Gastrocnemius medialis (tissue), 4 donors: ENCODE results near the gene DYNLT4. TPM values are rescaled to one million over a fixed set of nuclear protein-coding genes. Genes with fewer than 3 reads are reported as not detected.
A peak's percentile ranks its signal among the peaks of the same experiment; 100 is the strongest.

Source experiments
- ATAC-seq, 2 donors: fragments of 150-250 bp; one replicate each; pipeline ENCODE4 v1.9.1; 2016
- DNase-seq, 2 donors: peaks; one replicate each; pipeline ENCODE4 v3.0.0-alpha.2; 2019
- H3K27ac ChIP-seq, 4 donors: fragments of 200-600 bp; sonication (generic); 1 replicate in 1 of 4; 2 replicates in 3 of 4; pipeline ENCODE4 v1.5.1; 2016 to 2018; ENCODE audit warnings: mild to moderate bottlenecking in 2 of 4, moderate library complexity in 1 of 4
- H3K27me3 ChIP-seq, 3 donors: fragments of 200-600 bp; sonication (generic) in 2 of 3; 1 replicate in 1 of 3; 2 replicates in 2 of 3; pipeline versions ENCODE4 v1.5.1 to v1.6.0; 2016 to 2019; ENCODE audit warnings: mild to moderate bottlenecking in 1 of 3, moderate library complexity in 1 of 3
- H3K36me3 ChIP-seq, 2 donors: fragments of 200-600 bp; sonication (generic) in 1 of 2; one replicate each; pipeline ENCODE4 v1.5.1; 2017 to 2018
- H3K4me1 ChIP-seq, 2 donors: fragments of 200-600 bp; sonication (generic) in 1 of 2; one replicate each; pipeline ENCODE4 v1.5.1; 2016 to 2017; ENCODE audit warnings: mild to moderate bottlenecking in 2 of 2
- H3K4me3 ChIP-seq, 4 donors: fragments of 200-600 bp; sonication (generic) in 3 of 4; 1 replicate in 1 of 4; 2 replicates in 3 of 4; pipeline ENCODE4 v1.5.1; 2016 to 2019; ENCODE audit warnings: mild to moderate bottlenecking in 2 of 4
- H3K9me3 ChIP-seq, 3 donors: fragments of 200-600 bp; sonication (generic) in 2 of 3; 1 replicate in 1 of 3; 2 replicates in 2 of 3; pipeline ENCODE4 v1.5.1; 2016 to 2019
- CTCF ChIP-seq, 5 experiments: fragments of 450-650 bp in 3 of 5; fragments of 200-600 bp in 2 of 5; sonication (generic) in 2 of 5; IDR thresholded peaks in 4 of 5; conservative IDR thresholded peaks in 1 of 5; 1 replicate in 4 of 5; 2 replicates in 1 of 5; pipeline ENCODE4 v1.5.1; 2016 to 2019; ENCODE audit warnings: antibody characterized with exemption in 5 of 5, mild to moderate bottlenecking in 3 of 5, moderate library complexity in 3 of 5
- POLR2A ChIP-seq, 2 donors: fragments of 450-650 bp; IDR thresholded peaks; one replicate each; pipeline ENCODE4 v1.6.1; 2017; ENCODE audit warnings: antibody characterized with exemption in 2 of 2, mild to moderate bottlenecking in 2 of 2, moderate library complexity in 2 of 2
- in situ Hi-C, 4 donors: fragments of 200-750 bp; cut with MboI; loops; one replicate each; pipeline versions ENCODE4 v1.15.0 to v1.8.0; 2017; ENCODE audit warnings: low sequenced_read_pairs in 4 of 4
- intact Hi-C: fragments of 100-400 bp; cut with DNase I; formaldehyde crosslinking; loops from one replicate; pipeline ENCODE4 v1.15.1; 2023; ENCODE audit warnings: low total_unique reads
- total RNA-seq, 4 donors: library from RNA; depleted of rRNA; stranded (reverse); fragments of >200 nt; gene quantifications; one replicate each; pipeline versions ENCODE4 v1.1.0 to v1.2.3, GENCODE V29; 2016

The DYNLT4 gene
- total RNA-seq, 4 donors from 2014 or later = not detected

- no peak overlapping the region for H3K27ac ChIP-seq
- TF ChIP-seq POLR2A (IDR thresholded peaks at IDR 0.05) = no peak
- no peak for DNase-seq
- in situ Hi-C loops (no loop called here), intact Hi-C loops (no loop called here)
- H3K27me3 ChIP-seq = no peaks in the 10 kb centered on the region
- ATAC-seq = no peak
- H3K4me1 ChIP-seq = no peaks in the 10 kb centered on the region
- H3K4me3 ChIP-seq = no peak overlapping the region
- H3K9me3 ChIP-seq = no peaks in the 10 kb centered on the region
- peaks cover 0 to 27% of the 10 kb centered on the region in 2 donors for H3K36me3 ChIP-seq
Measured at GRCh38 chr1:44851308-44851707, 44.2 kb upstream of the DYNLT4 start.

- in situ Hi-C loops (no loop called here), intact Hi-C loops (loop anchor here (10.0 kb wide), 1 partner anchor 135 kb away; the partner anchor contains the start of gene EIF2B3)
- Histone ChIP-seq H3K4me1 (no peaks in the 10 kb centered on the region), H3K4me3 (no peak overlapping the region), H3K36me3 (peaks cover 0 to 10% of the 10 kb centered on the region in 2 donors), H3K9me3 (no peaks in the 10 kb centered on the region), H3K27me3 (no peaks in the 10 kb centered on the region), H3K27ac (no peak overlapping the region)
- no peak for TF ChIP-seq CTCF (IDR thresholded peaks at IDR 0.05 in 4 of 5, conservative IDR thresholded peaks at IDR 0.05 in 1 of 5)
- no peak for TF ChIP-seq POLR2A (IDR thresholded peaks at IDR 0.05)
- DNase-seq (no peak), ATAC-seq (no peak)
Measured at GRCh38 chr1:44849575-44850132, 42.5 kb upstream of the DYNLT4 start.

- H3K4me1 ChIP-seq = no peaks in the 10 kb centered on the region
- DNase-seq = no peak
- intact Hi-C loops (loop anchor here (10.0 kb wide), 1 partner anchor 136 kb away; the partner anchor contains the start of gene EIF2B3), in situ Hi-C loops (no loop called here)
- peaks cover 0 to 9% of the 10 kb centered on the region in 2 donors for H3K36me3 ChIP-seq
- no peak for TF ChIP-seq POLR2A (IDR thresholded peaks at IDR 0.05)
- no peak for TF ChIP-seq CTCF (IDR thresholded peaks at IDR 0.05 in 4 of 5, conservative IDR thresholded peaks at IDR 0.05 in 1 of 5)
- no peak overlapping the region for H3K27ac ChIP-seq
- no peaks in the 10 kb centered on the region for H3K27me3 ChIP-seq
- H3K9me3 ChIP-seq = no peaks in the 10 kb centered on the region
- no peak overlapping the region for H3K4me3 ChIP-seq
- ATAC-seq = peak in 1 of 2 donors; percentile 8
Measured at GRCh38 chr1:44848456-44849181, 41.5 kb upstream of the DYNLT4 start.

GRCh38 chr1:44847845-44848244, 40.7 kb upstream of the DYNLT4 start:
- DNase-seq (no peak), ATAC-seq (no peak)
- H3K4me1 ChIP-seq = peaks cover 1 to 2% of the 10 kb centered on the region in 2 donors
- no peak for TF ChIP-seq CTCF (IDR thresholded peaks at IDR 0.05 in 4 of 5, conservative IDR thresholded peaks at IDR 0.05 in 1 of 5)
- no peaks in the 10 kb centered on the region for H3K27me3 ChIP-seq
- H3K4me3 ChIP-seq = no peak overlapping the region
- peaks cover 0 to 9% of the 10 kb centered on the region in 2 donors for H3K36me3 ChIP-seq
- in situ Hi-C loops (no loop called here), intact Hi-C loops (loop anchor here (10.0 kb wide), 1 partner anchor 137 kb away; the partner anchor contains the start of gene EIF2B3)
- H3K27ac ChIP-seq = no peak overlapping the region
- no peaks in the 10 kb centered on the region for H3K9me3 ChIP-seq

- in situ Hi-C loops (no loop called here), intact Hi-C loops (loop anchor here (10.0 kb wide), 1 partner anchor 138 kb away; the partner anchor contains the start of gene EIF2B3)
- H3K4me1 ChIP-seq = peaks cover 3 to 7% of the 10 kb centered on the region in 2 donors
- H3K27me3 ChIP-seq = no peaks in the 10 kb centered on the region
- H3K4me3 ChIP-seq = no peak overlapping the region
- peaks cover 0 to 9% of the 10 kb centered on the region in 2 donors for H3K36me3 ChIP-seq
- ATAC-seq (no peak), DNase-seq (no peak)
- H3K9me3 ChIP-seq = no peaks in the 10 kb centered on the region
- no peak overlapping the region for H3K27ac ChIP-seq
- no peak for TF ChIP-seq CTCF (IDR thresholded peaks at IDR 0.05 in 4 of 5, conservative IDR thresholded peaks at IDR 0.05 in 1 of 5)
- no peak for TF ChIP-seq POLR2A (IDR thresholded peaks at IDR 0.05)
Measured at GRCh38 chr1:44846985-44847384, 39.8 kb upstream of the DYNLT4 start.
